GM23248 (cell line): ENCODE data around the gene MAPK8IP3.

Experiments
- EZH2 ChIP-seq: fragments of 200-600 bp; sonication (generic); IDR thresholded peaks from 2 replicates; pipeline ENCODE4 v1.6.1; 2018; ENCODE audit warnings: antibody characterized with exemption, mild to moderate bottlenecking; ENCODE audit not compliant: insufficient read depth, poor library complexity, severe bottlenecking
- EZH2phosphoT487 ChIP-seq: fragments of 200-600 bp; sonication (generic); IDR thresholded peaks from 2 replicates; pipeline ENCODE4 v1.6.1; 2018; ENCODE audit warnings: antibody characterized with exemption, moderate library complexity, mild to moderate bottlenecking, low read depth; ENCODE audit not compliant: insufficient read depth

- TF ChIP-seq EZH2phosphoT487: no peak
- TF ChIP-seq EZH2: no peak
Measured at GRCh38 chr16:1674751-1675664, 31.0 kb upstream of the MAPK8IP3 start.
